Kasumi-1 (cell line): Measurements from ENCODE around the gene RSPO4.
"Not testable (repeated sequence)": the region's sequence is repeated elsewhere in the genome, so short reads cannot be mapped to it uniquely, and the experiment has no call there.

Source experiments
- DNase-seq, 2 experiments: peaks; one replicate each; lab custom pipeline; 2025; lab: John Stamatoyannopoulos, UW

Gene RSPO4

GRCh38 chr20:1003920-1004697 lies 2.0 kb upstream of the RSPO4 start:
- DNase-seq, result no peak

- DNase-seq, result no peak
Observed at GRCh38 chr20:1002682-1003561, 811 bp upstream of the RSPO4 start.

- no peak for DNase-seq
Observed at GRCh38 chr20:1001116-1001515, 995 bp downstream of the RSPO4 start.

GRCh38 chr20:998231-998830 lies 3.8 kb downstream of the RSPO4 start:
- no peak for DNase-seq

- no peak for DNase-seq
Observed at GRCh38 chr20:997486-997885, 4.6 kb downstream of the RSPO4 start.

- no peak for DNase-seq
Observed at GRCh38 chr20:997016-997415, 5.1 kb downstream of the RSPO4 start.

GRCh38 chr20:995170-995569 lies 6.9 kb downstream of the RSPO4 start:
- DNase-seq, result peak; percentile 62 to 69

GRCh38 chr20:992801-993535 lies 9.1 kb downstream of the RSPO4 start:
- no peak for DNase-seq

- DNase-seq, result peak in 1 of 2 experiments; percentile 5
Observed at GRCh38 chr20:991850-992249, 10.3 kb downstream of the RSPO4 start.

GRCh38 chr20:990293-990959 lies 11.7 kb downstream of the RSPO4 start:
- DNase-seq, result no peak

GRCh38 chr20:988272-988671 lies 13.8 kb downstream of the RSPO4 start:
- no peak for DNase-seq

GRCh38 chr20:987677-988076 lies 14.4 kb downstream of the RSPO4 start:
- DNase-seq, result no peak

- DNase-seq, result peak; percentile 7 to 40
Observed at GRCh38 chr20:986733-987355, 15.3 kb downstream of the RSPO4 start.

GRCh38 chr20:984994-985393 lies 17.1 kb downstream of the RSPO4 start:
- DNase-seq, result not testable (repeated sequence)

- DNase-seq, result no peak
Observed at GRCh38 chr20:982754-983153, 19.4 kb downstream of the RSPO4 start.

GRCh38 chr20:977021-977420 lies 25.1 kb downstream of the RSPO4 start:
- no peak for DNase-seq

- DNase-seq, result no peak
Observed at GRCh38 chr20:976033-976432, 26.1 kb downstream of the RSPO4 start.

- peak; percentile 64 to 74 for DNase-seq
Observed at GRCh38 chr20:973785-974194, 28.3 kb downstream of the RSPO4 start.

GRCh38 chr20:972256-972655 lies 29.9 kb downstream of the RSPO4 start:
- DNase-seq, result no peak

GRCh38 chr20:971346-971745 lies 30.8 kb downstream of the RSPO4 start:
- no peak for DNase-seq

GRCh38 chr20:969868-970267 lies 32.2 kb downstream of the RSPO4 start:
- DNase-seq, result no peak
